ENCODE measurements around the gene CIAO3.

CIAO3 gene

GRCh38 chr16:768428-768827 is 27.6 kb upstream of the CIAO3 start:
- no peak overlapping the region for H3K4me3 ChIP-seq (replicated peaks; ENCODE audit: low read depth, low read length)
- DNase-seq (ENCODE audit: extremely low read depth, low read depth), result no peak
- no peak for TF ChIP-seq CTCF (IDR thresholded peaks at IDR 0.05; ENCODE audit: low read depth, low read length, missing control alignments)

GRCh38 chr16:767743-768235 is 27.0 kb upstream of the CIAO3 start:
- no peak for TF ChIP-seq CTCF (IDR thresholded peaks at IDR 0.05; ENCODE audit: low read depth, low read length, missing control alignments)
- no peak overlapping the region for H3K4me3 ChIP-seq (replicated peaks; ENCODE audit: low read depth, low read length)
- no peak for DNase-seq (ENCODE audit: extremely low read depth, low read depth)

- DNase-seq (ENCODE audit: extremely low read depth, low read depth), result no peak
- H3K4me3 ChIP-seq (replicated peaks; ENCODE audit: low read depth, low read length), result no peak overlapping the region
- no peak for TF ChIP-seq CTCF (IDR thresholded peaks at IDR 0.05; ENCODE audit: low read depth, low read length, missing control alignments)
These were observed 26.2 kb upstream of the CIAO3 start for GRCh38 chr16:766820-767640.

- DNase-seq (ENCODE audit: extremely low read depth, low read depth), result no peak
- TF ChIP-seq CTCF (IDR thresholded peaks at IDR 0.05; ENCODE audit: low read depth, low read length, missing control alignments), result no peak
- H3K4me3 ChIP-seq (replicated peaks; ENCODE audit: low read depth, low read length), result no peak overlapping the region
These were observed 25.4 kb upstream of the CIAO3 start for GRCh38 chr16:766008-766819.

GRCh38 chr16:765488-765865 is 24.7 kb upstream of the CIAO3 start:
- no peak for DNase-seq (ENCODE audit: extremely low read depth, low read depth)
- no peak overlapping the region for H3K4me3 ChIP-seq (replicated peaks; ENCODE audit: low read depth, low read length)
- no peak for TF ChIP-seq CTCF (IDR thresholded peaks at IDR 0.05; ENCODE audit: low read depth, low read length, missing control alignments)

- H3K4me3 ChIP-seq (replicated peaks; ENCODE audit: low read depth, low read length), result no peak overlapping the region
- TF ChIP-seq CTCF (IDR thresholded peaks at IDR 0.05; ENCODE audit: low read depth, low read length, missing control alignments), result no peak
- DNase-seq (ENCODE audit: extremely low read depth, low read depth), result no peak
These were observed 24.2 kb upstream of the CIAO3 start for GRCh38 chr16:764848-765487.

Data from HFF-Myc (cell line).